Testis (tissue), 2 donors: ENCODE data around the gene POMT2.

Experiments
- POLR2A ChIP-seq: fragments of 450-650 bp; IDR thresholded peaks from one replicate; pipeline ENCODE4 v1.6.1; 2017; ENCODE audit warnings: antibody characterized with exemption, mild to moderate bottlenecking, moderate library complexity
- TF ChIP-seq, protein P1 (sequence below), 3 experiments: fragments of 450-650 bp in 2 of 3; fragments of 200-600 bp in 1 of 3; sonication (generic) in 1 of 3; IDR thresholded peaks; one replicate each; pipeline ENCODE4 v1.5.1; 2016 to 2019; ENCODE audit warnings: antibody characterized with exemption in 3 of 3, mild to moderate bottlenecking in 2 of 3, moderate library complexity in 1 of 3

DNA sequence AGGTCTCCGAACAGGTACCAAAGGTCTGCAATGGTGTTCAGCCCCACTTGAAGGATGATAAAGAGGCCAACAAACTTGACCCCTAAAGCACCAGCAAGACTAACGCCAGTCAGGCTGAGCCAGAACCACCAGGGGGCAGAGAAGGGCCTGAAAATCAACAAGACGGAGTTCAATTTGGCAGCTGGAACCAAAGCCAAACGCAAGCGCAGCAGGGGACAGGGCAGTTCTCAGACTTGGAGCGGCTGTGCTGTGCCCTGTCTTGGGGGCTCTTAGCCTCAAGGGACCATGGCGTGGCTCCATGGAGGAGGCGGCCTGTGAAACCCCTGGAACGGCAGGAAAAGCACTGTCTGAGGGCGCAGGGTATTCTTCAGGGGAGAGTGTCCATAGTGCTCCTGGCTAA, 19.6 kb downstream of the POMT2 start:
- TF ChIP-seq, protein P1, sequence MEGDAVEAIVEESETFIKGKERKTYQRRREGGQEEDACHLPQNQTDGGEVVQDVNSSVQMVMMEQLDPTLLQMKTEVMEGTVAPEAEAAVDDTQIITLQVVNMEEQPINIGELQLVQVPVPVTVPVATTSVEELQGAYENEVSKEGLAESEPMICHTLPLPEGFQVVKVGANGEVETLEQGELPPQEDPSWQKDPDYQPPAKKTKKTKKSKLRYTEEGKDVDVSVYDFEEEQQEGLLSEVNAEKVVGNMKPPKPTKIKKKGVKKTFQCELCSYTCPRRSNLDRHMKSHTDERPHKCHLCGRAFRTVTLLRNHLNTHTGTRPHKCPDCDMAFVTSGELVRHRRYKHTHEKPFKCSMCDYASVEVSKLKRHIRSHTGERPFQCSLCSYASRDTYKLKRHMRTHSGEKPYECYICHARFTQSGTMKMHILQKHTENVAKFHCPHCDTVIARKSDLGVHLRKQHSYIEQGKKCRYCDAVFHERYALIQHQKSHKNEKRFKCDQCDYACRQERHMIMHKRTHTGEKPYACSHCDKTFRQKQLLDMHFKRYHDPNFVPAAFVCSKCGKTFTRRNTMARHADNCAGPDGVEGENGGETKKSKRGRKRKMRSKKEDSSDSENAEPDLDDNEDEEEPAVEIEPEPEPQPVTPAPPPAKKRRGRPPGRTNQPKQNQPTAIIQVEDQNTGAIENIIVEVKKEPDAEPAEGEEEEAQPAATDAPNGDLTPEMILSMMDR (IDR thresholded peaks at IDR 0.05) = peak; percentile 69 to 89 (median 84)
- TF ChIP-seq POLR2A = no peak
